PC-3 (cell line): ENCODE data around the gene DTNB. TPM values are rescaled to one million over a fixed set of nuclear protein-coding genes. Genes with fewer than 3 reads are reported as not detected.

Source experiments
- ATAC-seq: fragments of 200-7000 bp; cut with Tn5 transposase; 2 replicates; pipeline ENCODE4 v1.9.1; 2020; ENCODE audit warnings: mild to moderate bottlenecking, moderate library complexity
- BruUV-seq: library from RNA; stranded (reverse); fragments of 400-500 nt; replicated peaks from 2 replicates; lab custom pipeline; 2021; lab: Mats Ljungman, UMichigan
- CTCF ChIA-PET: fragments of 300-600 bp; sonication (Branson Sonifier 250); formaldehyde crosslinking; loops from one replicate; lab custom pipeline; 2022; ENCODE audit warnings: antibody characterized with exemption; lab: Charles Lee
- POLR2A ChIA-PET: fragments of 300-600 bp; sonication (Branson Sonifier 250); formaldehyde crosslinking; loops from one replicate; lab custom pipeline; 2022; ENCODE audit warnings: antibody characterized with exemption; ENCODE audit not compliant: unreplicated experiment; lab: Charles Lee
- DNase-seq: peaks from one replicate; pipeline ENCODE4 v3.0.0-alpha.2; 2015
- H2AFZ ChIP-seq: fragments of 300-600 bp; sonication (generic); 2 replicates; pipeline ENCODE4 v1.6.0; 2016; ENCODE audit warnings: antibody characterized with exemption, low read length
- H3F3A ChIP-seq: fragments of 300-600 bp; sonication (generic); one replicate; pipeline ENCODE4 v1.6.0; 2017; ENCODE audit warnings: antibody characterized with exemption, low read length, control low read depth, mild to moderate bottlenecking; ENCODE audit not compliant: unreplicated experiment
- H3K27ac ChIP-seq: fragments of 300-600 bp; sonication (generic); 2 replicates; pipeline ENCODE4 v1.5.1; 2016; ENCODE audit warnings: mild to moderate bottlenecking, low read length
- H3K27me3 ChIP-seq: fragments of 300-600 bp; sonication (generic); 2 replicates; pipeline ENCODE4 v1.6.1; 2016; ENCODE audit warnings: low read length, mixed read lengths
- H3K36me3 ChIP-seq: fragments of 300-600 bp; sonication (generic); 2 replicates; pipeline ENCODE4 v1.6.1; 2016; ENCODE audit warnings: low read depth, mixed run types, low read length, mixed read lengths
- H3K4me1 ChIP-seq: fragments of 300-600 bp; sonication (generic); 2 replicates; pipeline ENCODE4 v1.5.1; 2016; ENCODE audit warnings: low read length; ENCODE audit not compliant: insufficient read depth
- H3K4me2 ChIP-seq: fragments of 300-600 bp; sonication (generic); 2 replicates; pipeline ENCODE4 v1.6.0; 2016; ENCODE audit warnings: low read length
- H3K4me3 ChIP-seq: fragments of 300-600 bp; sonication (generic); 2 replicates; pipeline ENCODE4 v1.5.1; 2016; ENCODE audit warnings: mild to moderate bottlenecking, low read length, mixed read lengths
- H3K79me2 ChIP-seq: fragments of 300-600 bp; sonication (generic); 2 replicates; pipeline ENCODE4 v1.6.1; 2017; ENCODE audit warnings: low read length, mixed read lengths
- H3K9ac ChIP-seq: fragments of 300-600 bp; sonication (generic); 2 replicates; pipeline ENCODE4 v1.6.0; 2016; ENCODE audit warnings: mild to moderate bottlenecking, low read length
- H3K9me2 ChIP-seq: fragments of 300-600 bp; sonication (generic); replicated peaks from 2 replicates; pipeline ENCODE4 v1.6.1; 2016; ENCODE audit warnings: mixed run types, low read length, mixed read lengths
- H3K9me3 ChIP-seq: fragments of 300-600 bp; sonication (generic); 2 replicates; pipeline ENCODE4 v1.6.1; 2016; ENCODE audit warnings: low read length, mixed read lengths
- H4K20me1 ChIP-seq: fragments of 300-600 bp; sonication (generic); 2 replicates; pipeline ENCODE4 v1.6.1; 2016; ENCODE audit warnings: low read length, mixed read lengths
- CTCF ChIP-seq: fragments of 300-600 bp; sonication (generic); conservative IDR thresholded peaks from 2 replicates; pipeline ENCODE4 v1.5.1; 2017; ENCODE audit warnings: antibody characterized with exemption, low read depth, mild to moderate bottlenecking, low read length
- EZH2 ChIP-seq: fragments of 300-600 bp; sonication (generic); IDR thresholded peaks from one replicate; pipeline ENCODE4 v1.6.1; 2017; ENCODE audit warnings: antibody characterized with exemption, mild to moderate bottlenecking, low read length; ENCODE audit not compliant: unreplicated experiment
- EZH2phosphoT487 ChIP-seq: fragments of 300-600 bp; sonication (generic); IDR thresholded peaks from 2 replicates; pipeline ENCODE4 v1.6.1; 2018; ENCODE audit warnings: mild to moderate bottlenecking, antibody characterized with exemption, low read length, borderline replicate concordance
- intact Hi-C: fragments of 100-400 bp; cut with micrococcal nuclease; formaldehyde crosslinking; loops from 2 replicates; pipeline ENCODE4 v1.9.0; 2023
- total RNA-seq: library from RNA; depleted of rRNA; stranded (reverse); fragments of >200 nt; gene quantifications from 2 replicates; pipeline ENCODE4 v1.2.3, GENCODE V29; 2014

The DTNB gene
- total RNA-seq, 1 experiment from 2014 or later = 23.1 TPM

GRCh38 chr2:25482341-25482740 is 191.0 kb downstream of the DTNB start:
- ATAC-seq = no peak

GRCh38 chr2:25481381-25482300 is 191.7 kb downstream of the DTNB start:
- H4K20me1 ChIP-seq = no peaks in the 10 kb centered on the region
- no peak overlapping the region for H2AFZ ChIP-seq
- ATAC-seq = no peak
- no peaks in the 10 kb centered on the region for H3K36me3 ChIP-seq
- H3F3A ChIP-seq = no peaks in the 10 kb centered on the region
- TF ChIP-seq EZH2 (no peak), EZH2phosphoT487 (no peak), CTCF (no peak)
- no peaks in the 10 kb centered on the region for H3K9me3 ChIP-seq
- ChIA-PET POLR2A (no interaction called here), CTCF (no interaction called here)
- H3K79me2 ChIP-seq = no peaks in the 10 kb centered on the region
- no peaks in the 10 kb centered on the region for H3K9me2 ChIP-seq
- no peak for DNase-seq
- H3K27me3 ChIP-seq = no peaks in the 10 kb centered on the region
- no peaks in the 10 kb centered on the region for H3K4me1 ChIP-seq
- H3K9ac ChIP-seq = no peak overlapping the region
- no peak overlapping the region for H3K27ac ChIP-seq
- BruUV-seq = no TSS peak
- H3K4me2 ChIP-seq = no peak overlapping the region
- no peak overlapping the region for H3K4me3 ChIP-seq
- intact Hi-C loops = no loop called here

More at GRCh38 chr2:25482341-25482740, 191.0 kb downstream of the DTNB start:
- no TSS peak for BruUV-seq
- no peak for DNase-seq
- ChIA-PET CTCF (no interaction called here), POLR2A (no interaction called here)
- Histone ChIP-seq H3F3A (no peaks in the 10 kb centered on the region), H3K9me2 (no peaks in the 10 kb centered on the region), H3K4me1 (no peaks in the 10 kb centered on the region), H3K4me2 (no peak overlapping the region), H3K4me3 (no peak overlapping the region), H2AFZ (no peak overlapping the region), H3K9ac (no peak overlapping the region), H3K36me3 (no peaks in the 10 kb centered on the region), H3K27me3 (no peaks in the 10 kb centered on the region), H3K27ac (no peak overlapping the region), H3K9me3 (no peaks in the 10 kb centered on the region), H3K79me2 (no peaks in the 10 kb centered on the region), H4K20me1 (no peaks in the 10 kb centered on the region)
- intact Hi-C loops = no loop called here
- TF ChIP-seq CTCF (no peak), EZH2 (no peak), EZH2phosphoT487 (no peak)

- 0 out of 2 replicates have a peak, but pooled peaks cover 3% of the 10 kb centered on the region for H3K36me3 ChIP-seq
- no peak overlapping the region for H3K27ac ChIP-seq
- H3K79me2 ChIP-seq = no peaks in the 10 kb centered on the region
- no peak overlapping the region for H3K4me2 ChIP-seq
- BruUV-seq = no TSS peak
- no peaks in the 10 kb centered on the region for H3K9me2 ChIP-seq
- intact Hi-C loops = no loop called here
- ChIA-PET CTCF (no interaction called here), POLR2A (no interaction called here)
- no peaks in the 10 kb centered on the region for H3K9me3 ChIP-seq
- no peaks in the 10 kb centered on the region for H3K4me1 ChIP-seq
- no peaks in the 10 kb centered on the region for H4K20me1 ChIP-seq
- no peak for TF ChIP-seq EZH2
- no peak overlapping the region for H2AFZ ChIP-seq
- ATAC-seq = no peak
- no peak for DNase-seq
- H3K27me3 ChIP-seq = no peaks in the 10 kb centered on the region
- no peaks in the 10 kb centered on the region for H3F3A ChIP-seq
- H3K4me3 ChIP-seq = no peak overlapping the region
- no peak overlapping the region for H3K9ac ChIP-seq
These were observed 192.8 kb downstream of the DTNB start for GRCh38 chr2:25480561-25480960.
